HG03097 (cell line): Measurements from ENCODE around the gene FZD7.
A peak's percentile ranks its signal among the peaks of the same experiment; 100 is the strongest.

Source experiments
- ATAC-seq: cut with Tn5 transposase; IDR thresholded peaks from one replicate; pipeline ENCODE4 v1.9.1; 2021; ENCODE audit not compliant: unreplicated experiment, low FRiP score

Gene FZD7

DNA sequence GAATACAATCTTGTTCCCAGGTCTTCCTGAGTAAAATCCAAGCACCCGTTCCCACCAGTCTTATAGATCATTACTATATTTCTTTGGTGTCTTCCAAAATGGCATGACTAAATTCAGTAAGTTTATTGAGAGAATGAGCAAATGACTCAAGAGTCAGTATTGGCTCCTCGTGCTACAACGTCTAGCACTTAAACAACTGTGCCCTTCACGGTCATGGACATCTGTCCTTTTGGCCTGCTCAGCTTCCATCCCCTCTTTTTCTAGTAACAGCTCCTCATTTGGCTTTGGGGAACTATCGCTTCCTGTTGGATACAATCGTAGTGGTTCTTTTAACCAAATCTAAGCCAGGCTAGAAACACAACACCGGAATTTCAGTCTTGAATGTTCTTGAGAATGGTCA, 24.1 kb upstream of the FZD7 start:
- no peak for ATAC-seq

DNA sequence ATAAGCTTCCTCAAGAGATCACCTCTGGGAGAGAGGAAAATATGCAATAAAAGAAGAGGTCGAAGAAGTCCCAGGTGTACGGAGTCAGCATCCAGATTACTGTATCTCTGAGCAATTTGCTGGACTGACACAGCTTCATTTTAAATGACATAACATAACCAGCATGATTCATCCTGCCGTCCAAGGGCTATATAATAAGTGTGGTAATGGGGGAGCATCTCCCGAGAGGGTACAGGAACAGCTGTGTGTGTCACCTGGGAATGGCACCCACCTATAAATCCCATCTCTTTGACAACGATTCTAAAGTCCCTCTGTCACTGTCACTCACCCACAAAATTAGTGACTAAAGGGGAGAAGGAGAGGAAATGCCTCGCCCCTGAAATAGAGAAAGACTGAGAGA, 19.3 kb upstream of the FZD7 start:
- no peak for ATAC-seq

DNA sequence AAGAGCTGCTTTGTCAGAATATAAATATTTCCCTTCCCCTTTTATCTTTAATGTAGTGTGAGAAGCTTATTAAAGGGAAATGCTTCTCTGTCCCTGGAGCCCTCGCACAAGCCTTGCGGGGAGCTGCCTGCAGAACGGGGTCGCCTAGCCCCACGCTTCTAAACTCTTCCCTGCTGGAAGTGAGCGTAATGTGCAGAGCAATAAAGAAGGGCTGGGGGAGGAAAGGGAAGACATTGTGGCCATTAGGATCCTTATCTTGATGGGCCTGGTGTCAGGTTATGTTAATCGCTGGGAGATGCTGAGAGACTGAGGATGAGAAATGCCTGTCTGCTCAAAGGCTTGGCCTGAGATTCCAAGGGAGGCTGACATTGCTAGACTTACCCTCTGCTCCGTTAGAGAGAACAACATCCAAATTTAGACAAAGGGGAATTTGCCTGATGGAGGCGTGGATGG, 18.9 kb upstream of the FZD7 start:
- ATAC-seq = no peak

DNA sequence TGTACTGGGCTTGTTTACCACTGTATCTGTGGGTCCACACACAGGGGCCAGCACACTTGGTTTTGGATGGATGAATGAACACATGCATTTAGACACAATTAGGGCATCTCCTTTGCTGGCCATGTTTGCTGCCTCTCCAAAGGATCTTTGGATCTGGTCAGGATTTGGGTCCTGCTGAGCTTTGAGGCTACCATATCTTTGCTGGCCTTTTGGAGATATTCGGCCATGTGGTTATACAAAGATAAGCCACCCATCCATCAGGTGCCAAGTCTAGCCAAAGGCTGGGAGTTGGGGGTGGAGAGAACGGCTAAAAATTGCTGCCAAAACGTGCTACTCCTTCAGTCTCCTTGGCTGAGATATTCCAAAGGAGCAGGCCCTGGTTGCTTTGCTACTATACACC, 18.2 kb upstream of the FZD7 start:
- no peak for ATAC-seq

DNA sequence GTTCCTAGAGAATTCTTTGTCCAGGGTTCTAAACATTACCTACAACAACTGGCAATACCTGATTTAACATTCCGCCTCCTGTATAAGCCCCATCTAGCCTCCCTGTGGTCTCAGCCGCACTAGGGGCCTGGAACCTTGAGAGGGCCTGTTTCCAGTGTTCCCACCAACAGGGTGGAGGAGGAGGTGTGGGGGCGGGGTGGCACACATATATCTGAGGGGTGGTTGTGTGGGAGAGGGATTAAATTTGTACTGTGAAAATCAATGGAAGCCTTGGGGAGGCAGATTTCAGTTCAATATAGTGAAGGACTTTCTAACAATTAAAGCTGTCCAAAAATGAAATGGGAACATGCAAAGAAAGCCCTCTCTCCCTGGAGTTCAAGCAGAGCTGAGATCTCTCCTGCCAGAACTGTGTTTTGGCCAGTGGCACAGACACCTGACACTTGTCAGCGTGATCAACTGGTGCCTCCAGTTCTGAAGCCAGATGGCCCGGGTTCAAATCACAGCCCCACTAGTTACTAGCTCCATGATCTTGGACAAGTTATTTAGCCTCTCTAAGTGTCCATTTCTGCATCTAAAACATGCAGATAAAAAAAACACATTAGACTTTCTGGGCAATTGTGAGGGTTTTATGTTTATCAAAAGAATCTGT, 17.0 kb upstream of the FZD7 start:
- no peak for ATAC-seq

DNA sequence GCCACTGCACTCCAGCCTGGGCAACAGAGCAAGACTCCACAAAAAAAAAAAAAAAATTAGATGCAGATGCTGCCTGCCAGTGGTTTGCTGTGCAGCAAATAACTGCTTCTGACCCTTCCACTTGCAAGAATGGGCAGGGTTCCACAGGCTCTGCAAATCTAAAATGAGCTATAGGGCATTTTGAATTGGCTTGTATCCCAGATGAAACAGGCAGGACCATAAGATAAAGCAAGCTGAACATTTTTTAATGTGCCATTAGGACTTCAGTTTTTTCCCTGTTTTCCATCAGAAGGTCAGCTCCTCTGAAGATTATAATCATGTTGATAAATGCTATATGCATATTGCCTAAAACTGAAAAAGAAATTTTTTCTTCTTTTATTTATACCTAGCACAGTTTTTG, 15.7 kb upstream of the FZD7 start:
- no peak for ATAC-seq

DNA sequence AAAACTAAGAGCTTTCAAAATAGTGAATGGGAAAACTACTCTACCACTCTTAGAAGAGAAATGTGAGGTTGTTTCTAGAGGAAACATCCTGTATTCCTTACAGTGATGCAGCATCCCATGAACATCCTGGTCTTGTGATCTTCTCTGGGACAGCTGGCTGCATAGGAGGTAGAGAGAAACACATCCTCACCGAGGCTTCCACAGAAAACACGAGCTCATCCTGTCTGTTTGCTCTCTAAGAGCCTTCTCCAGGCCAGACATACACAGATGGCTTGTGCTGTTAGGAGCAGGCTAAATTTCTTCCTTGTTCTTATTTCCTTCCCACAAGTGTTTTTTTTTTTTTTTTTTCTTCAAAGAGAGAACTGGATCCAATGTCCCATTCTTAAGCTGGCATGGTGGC, 14.7 kb upstream of the FZD7 start:
- ATAC-seq = no peak

DNA sequence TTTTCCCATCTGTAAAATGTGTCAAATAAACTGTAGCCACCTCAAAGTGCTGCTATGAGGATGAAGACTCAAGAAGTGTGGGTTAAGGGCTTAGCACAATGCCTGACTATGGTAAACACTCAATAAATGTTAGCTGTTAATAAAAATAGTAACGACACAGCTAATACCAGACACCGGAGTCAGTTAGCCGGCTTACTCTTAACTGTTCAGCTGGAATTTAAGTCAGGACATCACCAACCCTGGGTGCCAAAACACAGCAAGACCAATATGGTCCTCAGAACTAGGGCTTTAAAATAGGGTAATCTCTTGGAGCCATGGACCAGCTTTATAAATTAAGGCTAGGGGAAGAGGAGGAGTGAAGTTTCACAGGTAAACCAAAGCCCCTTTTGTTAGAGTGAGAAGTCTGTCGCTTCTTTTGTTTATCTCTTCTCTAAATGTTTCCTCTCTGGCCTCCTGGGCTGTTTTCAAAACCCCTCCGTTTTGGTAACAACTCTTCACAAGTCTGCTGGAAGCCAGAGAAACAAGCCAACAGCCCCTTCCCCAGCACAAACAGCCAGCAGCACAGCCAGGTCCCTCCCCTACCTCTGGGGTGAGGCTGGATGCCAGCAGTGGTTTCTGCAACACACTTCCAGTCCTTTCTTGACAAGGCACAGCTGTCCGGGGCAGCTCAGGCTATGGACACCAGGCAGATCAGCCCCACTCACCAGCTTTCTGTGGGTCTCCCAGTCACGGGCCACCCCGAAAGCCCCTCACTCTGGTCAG, 13.8 kb upstream of the FZD7 start:
- no peak for ATAC-seq

DNA sequence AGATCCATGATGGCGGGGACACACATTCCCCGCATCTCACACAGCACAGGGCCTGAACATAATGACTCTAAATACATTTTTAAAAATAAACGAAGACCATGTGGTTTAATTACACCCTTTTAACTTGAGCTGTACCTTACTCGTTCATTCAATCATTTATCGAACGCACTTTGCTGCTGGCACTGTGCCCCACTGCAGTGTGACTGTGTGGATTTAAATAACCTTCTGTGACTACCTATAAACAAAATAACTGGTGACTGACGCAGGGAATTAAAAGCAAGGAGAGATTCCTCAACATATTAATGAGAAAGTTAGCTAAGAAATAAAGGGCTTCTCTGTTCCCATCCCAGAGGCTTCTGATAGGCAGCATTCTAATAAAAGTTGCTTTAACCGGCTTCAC, 10.9 kb upstream of the FZD7 start:
- ATAC-seq = no peak

DNA sequence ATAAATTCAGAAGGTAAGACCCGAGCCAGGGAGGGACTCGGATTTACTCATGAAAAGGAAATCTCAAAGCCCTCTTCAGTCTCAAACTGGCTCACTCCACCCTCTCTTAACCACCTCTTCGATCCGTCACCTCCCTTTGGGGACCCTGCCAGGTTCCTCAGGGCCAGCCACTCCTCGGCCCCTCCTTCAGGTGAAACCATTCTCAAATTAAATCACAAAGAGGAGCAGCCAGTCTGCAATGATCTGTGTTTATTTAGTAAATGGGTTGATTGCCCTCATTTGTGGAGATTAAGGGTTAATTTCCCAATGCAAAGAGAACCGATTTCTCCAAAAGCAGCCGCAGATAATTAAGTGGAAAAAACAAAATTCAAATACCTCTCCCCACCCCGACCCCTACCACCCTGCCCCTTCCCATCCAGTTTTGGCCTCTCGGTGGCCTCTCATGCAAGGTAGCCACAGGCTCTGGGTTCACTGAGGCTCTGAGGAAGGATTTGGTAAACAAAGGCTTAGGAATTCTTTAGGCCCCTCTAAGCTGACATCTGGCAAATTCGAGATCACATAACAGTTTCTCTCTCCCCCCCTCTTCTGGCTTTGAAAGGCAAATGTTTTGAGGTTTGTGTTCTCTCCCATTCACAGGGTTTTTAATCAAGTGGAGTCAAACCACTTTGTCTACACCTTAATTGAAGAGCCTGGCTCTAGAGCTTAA, 10.3 kb upstream of the FZD7 start:
- ATAC-seq = no peak

DNA sequence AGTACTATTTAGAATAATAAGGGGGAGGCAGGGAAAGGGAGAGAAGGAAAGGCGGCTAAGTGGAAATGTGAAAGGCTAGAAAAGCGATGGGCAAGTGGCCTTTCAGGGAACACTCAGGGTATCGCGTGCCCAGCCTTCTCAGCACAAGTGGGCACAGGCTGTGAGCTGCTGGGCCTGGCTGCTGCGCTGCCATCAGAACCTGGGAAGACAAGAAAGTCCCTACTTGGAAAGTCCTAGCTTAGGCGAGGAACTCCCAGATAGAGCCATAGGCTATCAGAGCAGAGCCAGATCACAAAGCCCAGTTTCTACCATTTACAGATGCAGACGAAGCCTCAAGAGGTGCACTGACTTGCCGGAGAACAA, 9.8 kb upstream of the FZD7 start:
- ATAC-seq = no peak

DNA sequence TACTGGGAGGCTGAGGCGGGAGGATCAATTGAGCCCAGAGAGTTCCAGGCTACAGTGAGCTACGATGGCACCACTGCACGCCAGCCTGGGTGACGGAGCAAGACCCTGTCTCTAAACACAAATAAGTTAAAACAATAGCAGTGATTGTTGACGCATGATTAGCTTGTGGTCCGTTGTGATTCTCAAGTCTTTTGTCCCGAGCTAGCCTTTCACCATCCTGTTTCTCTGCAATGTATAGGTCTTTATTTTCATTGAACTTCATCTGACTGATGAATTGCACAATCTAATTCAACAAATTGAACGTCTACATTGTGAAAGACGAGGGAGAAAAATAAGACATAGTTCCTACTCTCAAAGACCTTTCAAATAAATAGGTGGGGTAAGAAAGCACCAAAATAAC, 8.8 kb upstream of the FZD7 start:
- no peak for ATAC-seq

DNA sequence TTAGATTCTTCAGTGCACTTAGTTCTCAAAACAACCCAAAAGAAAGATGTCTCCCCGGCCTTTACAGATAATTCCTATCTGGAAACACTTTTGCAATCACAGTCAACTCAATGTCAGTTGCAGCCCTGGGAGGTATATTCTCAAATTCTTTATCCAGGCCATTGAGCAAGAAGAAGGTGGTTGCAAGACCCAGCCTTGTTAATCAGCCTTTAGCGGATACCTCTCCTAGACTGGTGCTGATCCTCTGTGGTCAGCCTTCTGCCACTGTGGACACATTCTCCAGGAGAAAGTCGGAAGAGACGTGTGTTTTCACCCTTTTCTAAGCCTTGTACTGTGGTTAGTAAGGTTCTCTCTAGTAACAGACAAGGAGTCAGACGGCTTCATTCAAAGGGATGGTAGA, 7.8 kb upstream of the FZD7 start:
- ATAC-seq = no peak

DNA sequence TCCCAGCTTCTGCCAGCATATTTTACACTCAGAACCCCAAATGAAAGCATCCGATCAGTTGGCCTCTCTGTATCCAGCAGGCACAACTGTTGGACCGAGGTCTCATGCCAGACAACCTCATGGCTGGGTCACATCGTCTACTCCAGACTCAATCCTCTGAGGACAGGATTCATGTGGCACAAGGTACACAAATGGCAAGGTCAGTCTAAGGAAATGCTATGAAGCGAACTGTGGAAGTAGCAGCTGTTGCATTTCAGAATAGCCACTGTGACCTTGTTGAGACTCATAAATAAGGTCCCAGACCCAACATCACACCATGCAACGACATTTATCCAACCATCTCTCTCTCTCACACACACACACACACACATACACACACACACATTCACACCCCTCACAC, 7.1 kb upstream of the FZD7 start:
- ATAC-seq = no peak

DNA sequence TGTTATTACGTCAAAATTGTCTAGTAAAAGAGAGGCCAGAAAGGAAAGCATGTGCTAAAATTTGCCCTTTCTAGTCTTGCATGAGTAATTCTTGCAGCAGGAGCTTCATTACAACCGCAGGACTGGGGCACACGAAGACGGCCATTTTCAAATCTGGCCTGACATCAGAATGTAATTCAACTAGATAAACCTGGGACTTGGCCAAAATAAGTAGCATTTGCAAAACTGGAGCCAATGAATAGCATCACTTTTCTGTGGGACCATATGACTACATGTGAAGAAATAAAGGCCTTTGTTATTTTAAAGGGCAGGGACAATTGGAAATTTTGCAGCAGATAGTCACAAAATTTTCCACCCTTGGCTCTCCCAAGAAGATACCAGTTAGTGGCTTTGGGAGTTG, 3.0 kb upstream of the FZD7 start:
- ATAC-seq = no peak

DNA sequence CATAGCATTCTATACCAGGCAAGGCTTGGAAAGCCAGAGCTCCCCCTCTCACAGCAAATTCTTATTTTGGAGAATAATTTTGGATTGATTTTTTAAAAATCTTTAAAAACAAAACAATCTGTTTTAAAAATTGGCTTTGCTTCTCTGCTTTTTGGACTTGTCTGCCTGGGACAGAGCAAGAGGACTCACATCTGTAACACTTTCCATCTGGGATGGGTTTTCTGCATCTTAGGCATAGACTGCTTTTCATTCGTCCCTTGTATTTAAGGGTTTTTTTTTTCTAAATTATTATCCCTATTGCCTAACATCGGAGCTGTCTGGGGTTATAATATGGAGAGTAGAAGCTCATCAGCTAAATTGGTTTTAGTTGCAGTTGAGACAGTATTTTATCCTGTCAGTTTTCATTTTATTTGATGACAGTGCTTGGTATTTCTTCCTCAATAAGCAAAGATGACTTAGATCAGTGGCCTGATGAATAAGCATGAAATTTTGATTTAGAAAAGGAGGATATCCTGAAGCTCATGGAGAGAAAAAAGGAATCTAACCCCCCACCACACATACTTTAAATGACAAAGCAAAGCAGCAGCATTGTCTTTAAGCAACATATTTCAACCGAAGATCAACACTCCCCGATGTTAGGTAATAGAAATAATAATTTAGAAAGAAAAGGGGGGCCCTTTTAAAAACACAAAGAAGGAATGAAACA, 2.3 kb upstream of the FZD7 start:
- ATAC-seq = no peak

DNA sequence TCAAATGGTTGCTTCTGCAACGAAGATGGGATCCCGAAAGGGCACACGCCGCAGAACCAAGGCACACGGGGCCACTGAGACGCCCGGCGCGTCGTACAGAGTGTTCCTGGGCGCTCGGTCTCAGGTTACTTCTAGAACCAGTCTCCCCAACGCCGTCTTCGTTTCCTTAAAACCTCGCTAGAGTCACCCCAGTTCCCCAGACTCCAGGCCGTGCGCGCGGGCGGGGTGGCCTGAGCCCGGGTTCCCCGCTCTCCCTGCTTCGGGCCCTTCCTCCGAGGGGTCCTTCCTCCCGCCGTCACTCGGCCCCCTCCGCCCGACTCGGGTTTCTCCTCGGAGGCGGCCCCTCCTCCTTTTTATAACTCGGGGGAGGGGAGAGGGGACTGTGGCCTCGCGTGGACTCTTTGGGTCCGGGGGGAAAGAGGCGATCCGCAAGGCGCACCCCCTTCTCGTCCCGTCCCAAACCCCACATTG, 774 bp upstream of the FZD7 start:
- ATAC-seq = peak; percentile 8

DNA sequence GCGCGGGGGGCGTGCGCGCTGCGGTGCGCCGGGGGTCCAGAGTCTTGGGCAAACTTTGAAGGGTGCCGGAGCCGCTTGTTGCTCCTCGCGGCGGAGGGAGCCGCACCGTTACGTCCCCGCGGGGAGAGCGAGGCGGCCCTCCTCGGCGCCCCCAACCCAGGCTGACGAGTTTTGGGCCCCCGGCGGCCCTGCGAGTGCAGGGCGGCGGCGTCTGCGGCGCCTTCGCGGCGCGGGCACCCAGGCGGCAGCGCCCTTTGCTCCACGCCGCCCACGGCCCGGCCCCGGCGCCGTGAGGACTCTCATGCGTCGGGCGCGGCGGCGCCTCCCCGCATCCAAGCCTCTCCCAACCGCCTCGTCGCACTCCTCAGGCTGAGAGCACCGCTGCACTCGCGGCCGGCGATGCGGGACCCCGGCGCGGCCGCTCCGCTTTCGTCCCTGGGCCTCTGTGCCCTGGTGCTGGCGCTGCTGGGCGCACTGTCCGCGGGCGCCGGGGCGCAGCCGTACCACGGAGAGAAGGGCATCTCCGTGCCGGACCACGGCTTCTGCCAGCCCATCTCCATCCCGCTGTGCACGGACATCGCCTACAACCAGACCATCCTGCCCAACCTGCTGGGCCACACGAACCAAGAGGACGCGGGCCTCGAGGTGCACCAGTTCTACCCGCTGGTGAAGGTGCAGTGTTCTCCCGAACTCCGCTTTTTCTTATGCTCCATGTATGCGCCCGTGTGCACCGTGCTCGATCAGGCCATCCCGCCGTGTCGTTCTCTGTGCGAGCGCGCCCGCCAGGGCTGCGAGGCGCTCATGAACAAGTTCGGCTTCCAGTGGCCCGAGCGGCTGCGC, 814 bp downstream of the FZD7 start:
- ATAC-seq = peak; percentile 12

DNA sequence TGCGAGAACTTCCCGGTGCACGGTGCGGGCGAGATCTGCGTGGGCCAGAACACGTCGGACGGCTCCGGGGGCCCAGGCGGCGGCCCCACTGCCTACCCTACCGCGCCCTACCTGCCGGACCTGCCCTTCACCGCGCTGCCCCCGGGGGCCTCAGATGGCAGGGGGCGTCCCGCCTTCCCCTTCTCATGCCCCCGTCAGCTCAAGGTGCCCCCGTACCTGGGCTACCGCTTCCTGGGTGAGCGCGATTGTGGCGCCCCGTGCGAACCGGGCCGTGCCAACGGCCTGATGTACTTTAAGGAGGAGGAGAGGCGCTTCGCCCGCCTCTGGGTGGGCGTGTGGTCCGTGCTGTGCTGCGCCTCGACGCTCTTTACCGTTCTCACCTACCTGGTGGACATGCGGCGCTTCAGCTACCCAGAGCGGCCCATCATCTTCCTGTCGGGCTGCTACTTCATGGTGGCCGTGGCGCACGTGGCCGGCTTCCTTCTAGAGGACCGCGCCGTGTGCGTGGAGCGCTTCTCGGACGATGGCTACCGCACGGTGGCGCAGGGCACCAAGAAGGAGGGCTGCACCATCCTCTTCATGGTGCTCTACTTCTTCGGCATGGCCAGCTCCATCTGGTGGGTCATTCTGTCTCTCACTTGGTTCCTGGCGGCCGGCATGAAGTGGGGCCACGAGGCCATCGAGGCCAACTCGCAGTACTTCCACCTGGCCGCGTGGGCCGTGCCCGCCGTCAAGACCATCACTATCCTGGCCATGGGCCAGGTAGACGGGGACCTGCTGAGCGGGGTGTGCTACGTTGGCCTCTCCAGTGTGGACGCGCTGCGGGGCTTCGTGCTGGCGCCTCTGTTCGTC, 1.7 kb downstream of the FZD7 start:
- no peak for ATAC-seq
